ENCODE measurements around the gene ATP9B.

- TF ChIP-seq POLR2AphosphoS5 (IDR thresholded peaks at IDR 0.05) = no peak
- no peak for TF ChIP-seq CTCF (IDR thresholded peaks at IDR 0.05 in 8 of 11, conservative IDR thresholded peaks at IDR 0.05 in 3 of 11)
- no peak for TF ChIP-seq POLR2A (IDR thresholded peaks at IDR 0.05)
Observed at GRCh38 chr18:79352432-79352831, 283.2 kb downstream of the ATP9B start.

Measured in spleen (tissue), 7 donors.